ENCODE measurements around the gene GGNBP2. TPM values are rescaled to one million over a fixed set of nuclear protein-coding genes. Genes with fewer than 3 reads are reported as not detected.
A peak's percentile ranks its signal among the peaks of the same experiment; 100 is the strongest.

The GGNBP2 gene
- total RNA-seq, 1 donor from 2014 or later, result 75.4 TPM

DNA sequence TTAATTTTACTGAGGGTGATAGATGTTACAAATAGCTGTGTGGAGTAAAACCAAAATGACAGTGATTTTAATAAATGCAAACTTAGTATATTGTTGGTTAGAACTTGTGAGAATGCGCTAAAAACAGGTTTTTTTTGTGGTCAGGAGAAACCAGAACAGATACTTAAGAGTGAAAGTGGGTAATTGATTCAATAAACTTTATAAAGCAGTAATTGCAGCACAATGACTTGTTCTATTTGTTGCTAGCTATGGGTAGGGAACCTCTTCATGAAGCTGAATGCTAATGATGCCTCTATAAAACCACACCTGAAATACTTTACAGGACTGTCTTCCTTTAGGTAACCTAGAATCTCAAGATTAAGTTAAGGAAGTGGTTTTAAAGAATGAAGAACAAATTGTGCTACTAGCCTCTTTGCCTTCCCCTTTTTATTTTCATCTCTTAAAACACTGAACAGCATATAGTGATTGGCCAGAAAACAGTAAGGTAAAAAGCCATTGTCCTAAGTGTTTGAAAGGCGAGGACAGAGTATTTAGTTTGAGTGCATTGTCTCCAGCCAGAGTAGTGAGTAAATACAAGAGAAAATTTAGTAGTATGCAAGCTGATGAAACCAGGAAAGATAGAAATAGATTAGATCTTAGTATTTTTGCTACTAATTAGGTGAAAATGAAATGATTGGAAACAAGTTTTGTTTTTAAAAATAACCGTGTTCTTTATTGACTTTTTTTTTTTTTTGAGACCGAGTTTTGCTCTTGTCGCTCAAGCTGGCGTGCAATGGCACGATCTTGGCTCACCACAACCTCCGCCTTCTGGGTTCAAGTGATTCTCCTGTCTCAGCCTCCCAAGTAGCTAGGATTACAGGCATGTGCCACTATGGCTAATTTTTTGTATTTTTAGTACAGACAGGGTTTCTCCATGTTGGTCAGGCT, 6.0 kb downstream of the GGNBP2 start:
- no peak for DNase-seq (ENCODE audit: low spot score)

DNA sequence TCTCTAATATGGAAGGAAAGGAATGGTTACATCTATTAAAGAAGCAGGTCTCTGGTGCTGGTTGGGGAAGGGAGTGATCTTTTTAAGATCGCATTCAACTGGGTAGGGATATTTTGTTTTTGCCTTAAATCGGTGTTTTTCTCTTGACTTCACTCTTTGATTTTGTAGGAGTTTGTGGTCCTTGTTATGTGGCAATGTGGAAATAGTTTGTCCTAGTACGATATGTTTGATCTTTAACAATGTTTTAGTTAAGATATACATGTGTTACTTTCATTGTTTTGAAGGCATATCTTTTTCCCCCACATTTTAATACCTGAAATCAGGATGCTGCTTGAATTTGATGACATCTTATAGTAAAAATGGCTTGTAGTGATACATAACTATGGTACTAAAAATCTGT, 8.7 kb downstream of the GGNBP2 start:
- no peak for DNase-seq (ENCODE audit: low spot score)

DNA sequence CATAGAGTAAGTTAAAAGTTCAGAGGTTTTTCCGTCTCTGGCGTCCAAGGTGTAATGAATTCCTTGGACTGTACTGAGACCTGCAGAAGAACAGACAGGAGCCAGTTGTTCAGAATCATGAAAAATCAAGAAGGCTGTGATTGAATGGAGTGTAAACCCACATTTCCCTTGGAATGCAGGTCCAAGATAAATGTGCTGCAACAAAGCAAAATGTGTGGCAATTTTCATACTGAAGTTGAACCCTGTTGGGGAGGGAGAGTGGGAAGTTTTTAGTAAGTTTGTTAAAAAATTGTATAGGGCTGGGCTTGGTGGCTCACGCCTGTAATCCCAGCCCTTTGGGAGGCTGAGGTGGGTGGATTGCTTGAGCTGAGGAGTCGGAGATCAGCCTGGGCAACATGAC, 21.4 kb downstream of the GGNBP2 start:
- no peak for DNase-seq (ENCODE audit: low spot score)

DNA sequence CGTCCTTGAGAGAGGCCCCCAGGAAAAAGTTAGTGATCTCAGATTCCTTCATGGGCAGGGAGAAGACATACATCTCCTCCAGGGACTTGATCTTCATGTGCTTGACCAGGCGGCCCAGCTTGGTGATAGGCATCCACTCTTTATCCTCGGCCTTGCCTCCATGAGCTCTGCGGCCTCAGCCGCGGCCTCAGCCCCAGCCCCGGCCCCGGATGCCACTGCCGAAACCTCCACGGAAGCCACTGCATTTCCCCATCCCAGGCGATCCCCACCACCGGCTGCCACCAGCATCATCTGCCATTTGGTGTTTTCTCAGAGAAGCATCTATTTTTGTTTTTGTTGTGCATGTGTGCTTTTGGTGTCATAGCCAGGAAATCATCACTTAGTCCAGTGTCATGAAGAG, 30.3 kb downstream of the GGNBP2 start:
- no peak for DNase-seq (ENCODE audit: low spot score)

DNA sequence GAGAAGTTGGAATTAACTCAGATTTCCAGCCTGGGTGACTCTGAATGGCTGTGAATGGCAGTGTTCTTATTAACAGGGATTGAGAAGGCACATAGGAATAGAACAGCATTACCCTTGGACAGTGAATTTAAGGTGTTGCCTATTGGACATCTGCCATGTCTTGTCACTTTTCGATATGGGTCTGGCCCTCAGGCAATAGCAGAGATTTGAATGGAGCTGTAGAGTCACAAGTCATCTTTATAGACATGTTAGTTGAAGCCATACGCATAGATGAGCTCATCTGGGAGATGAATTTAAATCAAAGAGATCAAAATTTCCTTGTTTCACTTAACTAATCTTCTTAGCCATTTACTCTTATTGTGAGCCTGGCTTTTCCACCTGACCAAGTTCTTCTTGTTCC, 32.1 kb downstream of the GGNBP2 start:
- no peak for DNase-seq (ENCODE audit: low spot score)

DNA sequence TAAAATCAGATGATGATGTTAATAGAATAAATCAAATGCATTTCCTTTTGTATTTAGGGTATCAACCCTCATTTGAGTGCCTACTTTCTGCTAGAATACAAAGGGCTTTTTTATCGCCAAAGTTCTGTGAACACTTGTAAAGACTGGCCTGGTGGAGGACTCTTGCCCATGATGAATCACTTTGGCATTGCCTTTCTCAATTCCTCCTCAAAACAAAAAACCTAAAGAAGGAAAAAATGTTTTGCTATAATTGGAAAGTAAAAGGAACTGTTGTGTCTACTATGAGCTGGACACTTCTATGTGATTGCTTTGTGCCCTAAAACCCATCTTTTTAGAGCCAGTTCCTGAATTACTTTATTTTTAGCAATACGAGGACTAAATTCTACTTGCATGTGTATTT, 34.0 kb downstream of the GGNBP2 start:
- DNase-seq (ENCODE audit: low spot score), result no peak

DNA sequence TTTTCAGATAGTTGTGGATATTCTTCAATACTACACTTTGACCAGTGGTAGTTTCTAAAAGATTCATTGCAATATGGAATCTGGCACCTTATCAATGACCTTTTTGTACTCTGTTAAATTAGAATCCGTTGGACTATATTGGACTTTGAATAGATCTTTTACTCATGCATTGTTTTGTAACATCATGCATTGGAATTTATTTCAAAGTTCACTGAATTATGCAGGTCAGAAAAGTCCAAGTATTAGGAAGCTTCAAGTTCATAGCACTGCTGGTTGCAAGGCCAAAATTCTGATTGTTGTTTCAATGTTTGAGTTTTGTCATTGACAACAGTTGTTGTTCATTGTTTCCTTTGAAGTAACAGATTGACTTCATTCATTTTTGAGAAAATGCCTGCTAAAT, 39.1 kb downstream of the GGNBP2 start:
- DNase-seq (ENCODE audit: low spot score), result no peak

DNA sequence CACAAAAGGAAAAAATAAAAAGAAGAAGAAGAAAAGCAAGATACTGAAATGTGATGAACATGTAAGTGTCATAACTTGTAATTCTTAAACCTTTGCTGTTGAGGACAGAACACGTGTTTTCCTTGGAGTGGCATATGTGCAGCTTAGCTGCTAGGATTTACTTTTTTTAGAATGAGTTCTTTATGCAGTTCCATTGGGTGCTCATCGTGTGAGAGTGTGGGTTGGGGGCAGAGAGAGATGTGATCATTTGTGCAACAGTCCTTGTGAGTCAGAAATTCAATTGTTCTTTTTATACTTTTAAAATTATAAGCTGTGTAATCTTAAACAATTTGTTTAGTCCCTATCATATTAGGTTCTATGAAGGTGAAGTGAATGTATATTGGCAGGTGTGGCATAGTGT, 41.4 kb downstream of the GGNBP2 start:
- no peak for DNase-seq (ENCODE audit: low spot score)

DNA sequence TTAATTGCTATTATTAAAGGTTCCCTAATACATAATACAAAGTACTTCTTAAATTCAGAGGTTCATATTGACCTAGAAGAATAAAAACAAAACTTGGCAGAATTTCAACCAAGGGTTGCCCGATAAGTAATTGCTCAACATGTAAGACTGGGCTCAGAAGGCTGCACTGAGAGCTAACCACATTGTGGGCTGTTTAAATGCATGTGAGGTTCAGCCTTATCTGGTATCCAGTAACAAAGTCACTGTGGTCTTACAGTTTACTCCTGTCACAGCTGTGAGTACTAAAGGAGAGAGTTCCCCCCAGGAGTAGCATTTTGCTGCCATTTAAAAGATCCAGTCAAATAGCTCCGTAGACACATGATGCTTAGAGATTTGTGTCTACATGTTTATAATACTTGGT, 45.4 kb downstream of the GGNBP2 start:
- no peak for DNase-seq (ENCODE audit: low spot score)

DNA sequence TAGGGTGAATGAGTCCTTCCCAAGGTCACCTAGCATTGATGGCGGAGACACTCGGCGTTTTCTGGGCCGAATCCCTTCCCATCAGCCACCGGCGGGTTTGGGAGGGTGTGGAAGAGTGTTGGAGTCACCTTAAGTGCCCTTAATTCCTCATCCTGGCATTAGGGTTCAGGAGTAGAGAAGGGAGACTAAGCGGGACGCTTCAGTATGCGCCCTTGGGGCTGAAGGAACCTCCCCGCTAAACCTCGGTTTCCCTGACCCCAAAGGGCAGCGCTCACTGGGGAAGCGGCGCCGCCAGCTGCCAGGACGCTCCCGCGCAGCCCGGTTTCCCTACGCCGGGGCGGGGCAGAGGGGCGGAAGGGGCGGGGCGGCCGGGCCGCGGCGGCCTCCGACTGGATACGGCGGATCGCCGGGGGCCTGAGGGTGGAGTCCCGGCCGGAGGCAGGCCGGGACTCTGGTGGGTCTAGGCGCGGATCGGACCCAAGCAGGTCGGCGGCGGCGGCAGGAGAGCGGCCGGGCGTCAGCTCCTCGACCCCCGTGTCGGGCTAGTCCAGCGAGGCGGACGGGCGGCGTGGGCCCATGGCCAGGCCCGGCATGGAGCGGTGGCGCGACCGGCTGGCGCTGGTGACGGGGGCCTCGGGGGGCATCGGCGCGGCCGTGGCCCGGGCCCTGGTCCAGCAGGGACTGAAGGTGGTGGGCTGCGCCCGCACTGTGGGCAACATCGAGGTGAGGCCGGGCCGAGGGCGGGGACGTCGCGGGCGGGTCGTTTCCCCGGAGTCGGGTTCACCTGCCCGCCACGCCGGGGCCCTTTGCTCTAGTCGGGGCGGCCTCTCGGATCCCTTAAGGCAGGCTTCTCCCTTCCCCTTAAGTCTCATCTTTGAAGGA, 47.0 kb downstream of the GGNBP2 start, which contains the start of gene DHRS11:
TSS of gene DHRS11 (plus strand) at position 446 of the 882 bp plus-strand sequence. CDS start at position 577, 131 bp downstream.
- peak; percentile 96 for DNase-seq (ENCODE audit: low spot score)

DNA sequence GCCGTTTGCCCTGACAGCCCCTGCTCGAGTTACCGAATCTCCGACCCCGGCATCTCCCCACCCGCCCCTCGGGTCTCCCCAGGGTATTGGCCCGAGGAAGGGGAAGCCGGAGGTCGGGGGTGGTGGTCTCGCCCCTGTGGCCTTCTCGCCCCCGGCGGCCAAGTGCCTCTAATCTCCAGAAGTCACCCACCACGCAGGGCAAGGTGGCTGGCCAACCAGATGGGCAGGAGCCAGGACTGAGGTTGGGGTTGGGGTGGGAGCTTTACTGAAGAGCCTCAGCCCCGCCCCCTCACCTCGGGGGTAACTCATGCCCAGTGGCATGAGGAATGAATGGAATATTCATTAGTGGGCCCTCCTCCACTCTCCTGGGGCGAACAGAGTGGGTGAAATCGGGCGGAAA, 47.6 kb downstream of the GGNBP2 start:
- DNase-seq (ENCODE audit: low spot score), result peak; percentile 90

DNA sequence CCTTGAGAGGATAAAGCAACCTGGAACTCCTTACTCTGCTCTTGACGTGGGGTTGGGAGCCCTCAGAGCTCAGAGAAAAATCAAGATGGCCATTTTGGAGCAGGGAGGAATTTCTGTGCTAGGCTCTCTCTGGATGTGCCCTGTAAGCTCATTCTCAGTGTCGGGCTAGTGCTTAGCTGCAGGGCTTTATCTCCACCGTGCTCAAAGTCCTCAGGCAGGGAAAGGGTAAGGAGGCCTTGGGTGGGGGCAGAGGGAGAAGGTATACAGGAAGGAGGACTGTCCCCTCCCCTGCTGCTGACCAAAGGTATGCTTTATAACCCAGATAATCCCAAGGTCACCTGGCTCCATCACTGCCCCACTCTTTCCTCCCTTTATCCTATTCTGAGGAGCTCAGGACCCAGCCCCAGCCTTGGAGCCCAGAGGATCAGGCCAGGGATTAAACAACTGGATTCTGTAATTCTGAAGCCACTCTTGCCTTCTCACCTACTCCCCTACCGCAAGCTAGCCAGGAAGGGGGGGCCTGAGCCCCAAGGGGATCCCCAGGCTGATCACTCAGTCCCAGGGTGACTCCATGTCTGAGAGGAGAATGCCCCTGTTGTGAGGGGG, 48.1 kb downstream of the GGNBP2 start:
- peak; percentile 47 for DNase-seq (ENCODE audit: low spot score)

DNA sequence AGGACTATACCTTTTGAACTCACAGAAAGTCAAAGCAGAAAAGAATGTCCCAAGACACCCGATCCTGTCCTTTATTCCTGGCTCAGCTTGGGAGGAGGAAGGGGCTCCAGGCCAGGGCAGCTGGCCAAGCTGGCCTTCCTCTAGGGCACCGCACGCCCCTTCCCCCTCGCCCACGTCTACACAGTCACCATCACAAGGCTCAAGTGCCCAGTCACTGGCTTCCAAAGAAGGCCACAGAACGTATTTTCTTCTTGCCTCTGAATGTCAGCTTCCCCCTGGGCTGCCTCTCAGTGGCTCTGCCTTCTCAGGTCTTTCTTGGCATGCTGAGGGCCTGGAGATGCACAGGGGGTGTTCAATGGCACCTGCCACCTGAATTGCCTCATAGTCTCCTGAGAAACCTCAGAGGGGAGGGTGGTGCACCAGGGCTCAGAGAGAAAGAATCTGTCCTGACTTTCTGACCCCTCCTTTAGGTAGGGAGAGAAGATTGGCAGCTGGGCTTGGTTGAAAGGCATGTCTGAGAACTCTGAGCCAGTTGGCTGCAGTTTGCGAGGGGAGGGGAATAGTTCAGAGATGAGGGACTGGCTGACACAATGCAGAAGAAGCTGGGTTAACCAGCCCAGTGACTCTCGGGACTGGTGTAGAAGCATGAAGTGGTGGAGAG, 49.1 kb downstream of the GGNBP2 start:
- peak; percentile 45 for DNase-seq (ENCODE audit: low spot score)

DNA sequence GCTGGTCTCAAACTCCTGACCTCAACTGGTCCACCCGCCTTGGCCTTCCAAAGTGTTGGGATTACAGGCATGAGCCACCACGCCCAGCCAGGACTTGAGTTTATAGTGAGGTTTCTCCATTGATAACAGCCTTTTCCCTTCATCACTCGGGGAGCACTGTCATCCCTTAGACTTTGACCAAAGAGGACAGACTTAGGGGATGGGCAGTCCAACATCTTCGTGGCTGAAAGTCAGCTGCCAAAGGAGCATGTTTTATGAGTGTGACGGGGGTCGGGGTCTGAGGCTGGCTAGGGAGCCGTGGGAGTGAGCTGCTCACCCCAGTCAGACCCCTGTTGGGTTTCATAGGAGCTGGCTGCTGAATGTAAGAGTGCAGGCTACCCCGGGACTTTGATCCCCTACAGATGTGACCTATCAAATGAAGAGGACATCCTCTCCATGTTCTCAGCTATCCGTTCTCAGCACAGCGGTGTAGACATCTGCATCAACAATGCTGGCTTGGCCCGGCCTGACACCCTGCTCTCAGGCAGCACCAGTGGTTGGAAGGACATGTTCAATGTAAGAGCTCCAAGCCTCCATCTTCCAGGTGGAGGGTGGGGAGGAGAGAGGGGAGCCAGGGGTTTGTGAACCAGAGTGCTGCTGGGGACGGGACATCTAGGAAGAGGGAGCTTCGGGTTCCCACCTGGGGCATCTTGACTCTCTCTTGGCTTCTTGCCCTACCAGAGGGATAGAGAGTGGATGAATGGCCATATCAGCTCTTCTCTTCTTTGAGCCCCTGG, 50.1 kb downstream of the GGNBP2 start:
- DNase-seq (ENCODE audit: low spot score), result peak; percentile 79

DNA sequence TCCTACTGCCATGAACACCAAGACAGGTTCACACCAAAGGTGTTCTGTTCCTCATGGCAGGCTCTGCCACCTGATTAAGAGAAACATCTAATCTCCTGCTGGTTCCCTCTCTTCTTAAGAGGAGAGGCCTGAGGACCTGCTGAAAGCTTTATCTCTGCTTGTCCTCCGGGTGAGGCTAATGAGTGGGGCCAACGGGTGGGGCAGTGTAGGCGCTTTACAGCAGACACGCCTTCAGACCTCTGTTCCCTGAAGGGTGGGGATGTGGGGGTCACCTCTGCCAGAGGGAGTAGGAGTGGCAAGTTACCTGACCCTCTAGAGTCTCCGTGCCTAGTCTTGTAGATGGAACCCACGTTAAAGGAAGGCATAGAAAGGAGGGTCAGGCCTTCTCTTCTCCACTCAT, 52.5 kb downstream of the GGNBP2 start:
- DNase-seq (ENCODE audit: low spot score), result peak; percentile 51

DNA sequence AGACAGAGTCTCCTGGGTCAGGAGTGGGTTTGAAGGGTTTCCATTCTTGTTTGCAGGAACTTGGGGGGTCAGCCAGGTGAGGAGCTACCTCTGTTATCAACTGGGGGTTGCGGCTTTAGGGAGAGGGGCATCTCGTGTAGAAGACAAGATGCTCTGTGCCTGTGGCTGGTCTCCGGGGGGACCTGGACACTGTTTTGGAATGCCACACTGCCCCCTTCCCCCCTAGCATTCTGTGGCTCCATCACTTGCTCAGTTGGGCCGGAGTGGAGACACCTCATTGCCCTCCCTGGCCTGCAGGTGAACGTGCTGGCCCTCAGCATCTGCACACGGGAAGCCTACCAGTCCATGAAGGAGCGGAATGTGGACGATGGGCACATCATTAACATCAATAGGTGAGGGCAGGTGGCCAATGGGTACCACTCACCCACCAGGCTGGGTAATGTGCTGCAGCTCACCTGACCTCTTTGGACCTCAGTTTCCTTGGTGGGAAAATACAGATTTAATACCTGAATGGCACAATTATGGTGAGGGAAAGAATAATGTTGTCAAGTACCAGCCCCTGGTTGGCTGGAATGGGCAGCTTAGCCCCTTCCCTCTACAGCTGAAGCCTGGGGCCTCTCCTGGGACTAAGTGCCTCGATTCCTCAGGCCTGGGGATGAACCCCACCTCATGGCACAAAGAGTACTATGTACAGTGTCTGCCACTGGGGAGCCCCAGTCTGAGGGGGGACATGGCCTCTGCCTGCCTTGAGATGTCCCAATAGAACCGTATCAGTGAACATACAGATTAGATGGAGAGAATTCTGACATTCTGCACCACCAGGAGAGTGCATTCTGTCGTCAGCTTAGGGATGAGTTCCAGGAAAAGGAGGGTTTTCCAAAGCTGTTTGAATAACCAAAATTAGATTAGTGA, 53.4 kb downstream of the GGNBP2 start:
- DNase-seq (ENCODE audit: low spot score), result peak; percentile 60

DNA sequence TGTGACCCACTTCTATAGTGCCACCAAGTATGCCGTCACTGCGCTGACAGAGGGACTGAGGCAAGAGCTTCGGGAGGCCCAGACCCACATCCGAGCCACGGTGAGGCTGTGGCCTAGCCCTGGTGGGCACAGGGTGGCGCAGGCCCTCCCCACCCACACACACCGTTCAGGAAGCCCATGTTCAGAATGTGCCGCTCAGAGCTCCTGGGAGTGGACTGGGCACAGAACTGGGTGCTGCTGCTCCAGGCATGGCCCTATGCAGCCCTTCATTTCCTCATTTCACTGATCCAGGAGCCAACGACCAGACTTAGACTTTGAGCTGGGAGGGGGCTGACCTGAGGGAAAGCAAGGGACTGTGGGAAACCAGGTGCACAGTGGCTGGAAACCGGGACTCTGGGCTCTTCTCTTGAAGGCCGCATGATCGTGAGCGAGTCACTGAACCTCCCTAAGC, 54.3 kb downstream of the GGNBP2 start:
- DNase-seq (ENCODE audit: low spot score), result peak; percentile 83

DNA sequence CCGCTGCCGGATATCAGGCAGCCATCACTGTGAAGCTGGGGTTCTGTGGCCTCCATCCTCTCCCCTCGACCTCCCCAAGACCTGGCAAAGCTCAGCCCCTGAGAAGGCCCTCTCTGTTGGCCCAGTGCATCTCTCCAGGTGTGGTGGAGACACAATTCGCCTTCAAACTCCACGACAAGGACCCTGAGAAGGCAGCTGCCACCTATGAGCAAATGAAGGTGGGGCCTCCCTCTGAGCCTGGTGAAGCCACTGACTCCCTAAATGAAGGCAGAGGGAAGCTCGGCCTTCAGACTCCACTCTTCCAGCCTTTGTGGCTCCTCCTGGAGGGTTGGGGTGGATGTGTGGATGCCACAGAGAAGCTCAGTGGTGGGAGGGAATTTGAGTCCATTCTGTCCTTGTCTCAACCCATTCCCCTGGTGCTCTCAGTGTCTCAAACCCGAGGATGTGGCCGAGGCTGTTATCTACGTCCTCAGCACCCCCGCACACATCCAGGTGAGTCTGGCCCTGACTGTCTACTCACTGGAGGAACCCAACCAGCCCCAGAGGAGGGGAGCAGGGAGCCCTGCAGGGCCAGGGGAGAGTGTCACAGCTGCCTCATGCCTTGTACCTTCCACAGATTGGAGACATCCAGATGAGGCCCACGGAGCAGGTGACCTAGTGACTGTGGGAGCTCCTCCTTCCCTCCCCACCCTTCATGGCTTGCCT, 55.0 kb downstream of the GGNBP2 start:
- DNase-seq (ENCODE audit: low spot score), result peak; percentile 57
